ENCODE measurements around the gene SLC6A20.

The SLC6A20 gene

DNA sequence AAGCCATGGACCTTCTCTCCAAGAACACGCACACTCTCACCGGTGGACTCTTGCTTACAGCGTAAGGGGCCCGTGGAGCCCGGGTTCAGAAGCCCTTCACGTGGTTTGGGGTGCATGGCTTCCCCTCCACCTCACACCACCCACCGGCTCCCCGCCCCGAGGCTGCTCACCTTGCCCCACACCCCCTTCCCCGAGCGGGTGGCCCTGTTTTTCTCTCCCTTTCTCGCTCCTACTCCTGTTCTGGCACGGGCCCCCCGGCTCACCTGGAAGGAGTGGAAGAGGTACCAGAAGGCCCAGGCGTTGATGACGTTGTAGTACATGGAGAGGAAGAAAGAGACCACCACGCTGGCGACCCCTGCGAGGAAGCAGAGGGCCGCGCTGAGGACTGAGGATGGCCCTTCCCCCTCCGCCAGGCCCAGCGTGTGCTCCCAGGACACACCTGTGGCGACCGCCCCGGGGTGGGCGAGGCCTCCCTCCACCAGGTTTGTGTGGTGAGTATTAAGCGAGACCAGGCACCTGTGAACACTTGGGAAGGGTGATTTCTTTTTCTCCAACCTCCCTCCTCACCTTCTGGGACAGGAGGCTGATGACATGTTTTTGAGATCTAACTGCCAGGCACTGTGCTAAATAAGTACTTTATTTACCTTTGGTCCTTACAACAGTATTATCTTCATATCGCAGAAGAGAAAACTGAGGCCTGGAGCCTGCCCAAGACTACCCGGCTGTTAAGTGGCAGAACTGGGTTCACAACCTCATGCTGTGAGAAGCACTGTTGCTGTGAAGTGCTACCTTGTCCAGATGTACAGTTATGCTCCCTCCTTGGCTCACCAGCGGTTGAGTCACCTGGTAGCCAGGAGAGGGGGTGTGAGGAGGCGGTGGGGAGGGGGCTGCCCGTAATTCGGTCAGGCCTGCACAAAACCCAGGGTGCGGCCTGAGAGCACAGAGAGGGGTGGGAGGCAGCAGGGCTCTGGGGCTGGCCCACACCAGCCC is 16.3 kb downstream of the SLC6A20 start:
- no peak for DNase-seq (ENCODE audit: low read depth in 2 of 2)

DNA sequence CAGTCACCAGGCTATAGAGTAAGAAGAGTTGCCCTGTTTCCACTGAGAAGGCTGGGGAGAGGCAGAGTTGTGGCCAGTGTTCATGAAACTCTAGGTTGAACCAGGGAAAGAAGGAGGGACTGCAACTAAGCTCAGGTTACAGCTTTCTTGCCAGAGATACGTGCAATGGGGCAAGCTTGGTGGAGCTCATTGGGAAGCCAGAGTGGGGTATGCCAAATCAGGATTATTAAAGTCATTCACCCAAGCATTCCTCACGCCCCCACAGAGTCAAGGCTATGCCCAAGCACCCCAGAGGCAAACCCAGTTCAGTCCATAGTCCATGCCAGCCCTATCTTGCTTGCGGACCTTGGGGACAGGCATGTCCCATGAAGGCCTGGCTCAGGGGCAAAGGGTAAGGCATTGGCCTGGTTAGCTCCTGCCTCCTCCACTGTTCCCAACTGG is 17.6 kb downstream of the SLC6A20 start:
- DNase-seq (ENCODE audit: low read depth in 2 of 2): no peak

DNA sequence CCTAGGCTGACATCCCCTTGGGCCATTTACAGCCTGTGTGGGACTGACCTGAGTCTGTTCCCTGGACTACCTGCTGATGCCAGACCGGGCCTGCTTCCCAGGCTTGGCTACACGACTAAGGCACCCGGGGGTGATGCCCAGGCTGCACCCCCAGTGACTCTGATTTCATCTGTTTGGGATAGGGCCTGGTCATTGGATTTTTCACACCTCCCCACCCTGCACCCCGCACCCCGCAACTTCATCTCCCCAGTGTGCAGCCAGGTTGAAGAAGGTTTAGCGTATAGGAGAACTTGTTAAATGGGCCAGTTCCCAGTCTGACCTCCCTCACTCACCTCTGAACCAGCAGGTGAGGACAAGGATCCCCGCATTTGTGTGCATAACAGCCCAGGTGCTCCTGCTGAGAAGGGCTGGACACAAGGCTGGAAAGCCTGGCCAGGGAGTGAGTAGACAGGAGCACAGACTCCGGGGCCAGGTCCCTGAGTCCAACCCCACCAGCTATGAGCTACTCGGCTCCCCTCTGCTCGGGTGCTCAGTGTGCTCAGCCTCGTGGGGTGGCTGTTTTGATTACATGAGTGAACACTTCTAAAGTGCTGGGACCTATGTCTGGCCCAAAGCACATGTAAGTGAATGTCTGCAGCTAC is 18.5 kb downstream of the SLC6A20 start:
- no peak for DNase-seq (ENCODE audit: low read depth in 2 of 2)

DNA sequence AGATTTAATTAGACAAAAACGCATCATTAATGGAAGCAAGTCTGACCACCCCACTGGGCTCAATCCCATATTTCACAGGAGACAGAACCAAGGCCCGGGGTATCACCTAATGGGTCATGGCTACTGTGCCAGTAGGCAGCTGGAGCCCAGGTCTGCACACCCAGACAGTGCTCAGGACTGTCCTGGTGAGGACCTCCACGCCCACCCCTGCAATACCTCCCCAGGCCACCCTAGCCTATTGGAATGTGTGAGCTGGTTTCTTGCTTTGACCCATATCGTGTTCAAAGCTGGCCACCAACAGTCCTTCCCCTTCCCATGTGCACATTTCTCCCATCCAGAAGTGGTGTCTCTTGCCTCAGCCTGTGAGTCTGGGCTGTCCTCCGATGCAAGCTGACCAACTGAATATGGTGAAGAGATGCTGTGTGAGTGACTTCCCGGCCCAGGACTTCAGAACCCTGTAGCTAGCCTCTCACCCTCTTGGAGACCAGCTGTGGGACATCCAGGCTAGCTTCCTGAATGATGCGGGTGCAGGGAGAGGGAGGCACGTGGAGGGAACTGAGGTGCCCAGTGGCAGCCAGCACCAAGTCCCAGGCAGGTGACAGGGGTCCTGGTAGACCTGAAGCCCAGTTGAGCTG is 19.1 kb downstream of the SLC6A20 start:
- no peak for DNase-seq (ENCODE audit: low read depth in 2 of 2)

DNA sequence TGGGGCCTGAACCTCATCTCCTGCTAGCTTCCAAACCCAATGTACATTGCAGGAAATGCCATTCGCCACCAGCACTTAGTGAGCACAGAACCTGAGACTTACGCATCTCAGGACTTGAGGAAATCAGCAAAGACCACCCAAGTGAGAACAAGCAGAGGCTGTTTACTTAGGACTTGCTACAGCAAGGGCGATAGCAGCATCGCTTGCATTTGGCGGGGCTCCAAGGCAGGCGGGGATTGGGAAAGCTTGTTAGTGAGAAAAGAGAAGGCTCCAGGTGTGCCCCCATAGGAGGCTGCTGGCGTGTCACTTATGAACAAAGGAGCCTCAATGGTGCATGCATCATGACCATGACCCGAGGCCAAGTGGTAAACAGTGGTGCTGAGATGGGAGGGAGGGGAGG is 19.7 kb downstream of the SLC6A20 start:
- DNase-seq (ENCODE audit: low read depth in 2 of 2): no peak

DNA sequence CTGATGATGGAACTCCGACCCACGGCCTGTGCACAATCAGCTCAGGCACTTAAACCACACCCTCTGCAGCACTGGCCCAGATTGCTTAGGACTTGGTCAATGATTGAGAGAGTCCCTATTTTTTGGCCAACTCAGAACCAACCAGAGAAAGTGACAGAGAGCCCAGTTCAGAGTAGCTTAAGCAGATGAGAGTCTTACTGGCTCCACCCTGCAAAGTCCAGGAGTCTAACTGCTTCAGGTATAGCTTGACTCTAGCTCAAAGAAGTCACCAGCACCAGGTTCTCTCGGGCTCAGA is 20.1 kb downstream of the SLC6A20 start:
- no peak for DNase-seq (ENCODE audit: low read depth in 2 of 2)

DNA sequence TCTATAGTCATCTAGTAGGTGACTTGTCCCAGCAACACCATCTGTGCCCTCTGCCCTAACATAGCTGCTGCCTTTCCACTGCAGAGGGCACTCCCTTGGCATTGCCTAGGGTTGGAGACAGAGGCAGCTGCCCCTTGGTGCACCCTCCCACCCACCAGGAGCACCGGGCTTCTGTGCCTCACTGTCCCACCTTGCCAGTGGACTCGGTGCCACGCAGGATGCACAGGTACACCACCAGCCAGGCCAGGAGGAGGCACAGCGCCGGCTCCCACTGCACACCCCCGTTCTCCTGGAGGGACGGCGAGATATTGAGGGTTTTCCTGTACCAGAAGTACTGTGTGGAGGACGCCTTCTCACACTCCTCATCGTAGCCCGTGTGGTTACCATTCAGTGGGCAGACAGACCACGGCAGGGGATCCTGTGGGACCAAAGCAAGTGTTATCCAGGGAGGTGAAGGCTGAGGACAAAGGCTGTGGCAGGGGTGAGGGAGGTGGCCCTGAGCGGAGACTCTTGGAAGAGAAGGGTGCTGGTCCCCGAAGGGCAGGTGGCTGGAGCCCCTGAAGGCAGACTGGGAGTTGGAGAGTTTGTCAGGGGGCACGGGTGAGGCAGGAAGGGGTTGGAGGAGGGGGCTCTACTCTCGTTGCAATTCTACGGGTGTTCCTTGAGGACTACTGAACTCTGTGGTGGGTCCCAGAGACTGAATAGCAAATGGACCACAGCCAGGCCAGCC is 20.6 kb downstream of the SLC6A20 start:
- DNase-seq (ENCODE audit: low read depth in 2 of 2): no peak

DNA sequence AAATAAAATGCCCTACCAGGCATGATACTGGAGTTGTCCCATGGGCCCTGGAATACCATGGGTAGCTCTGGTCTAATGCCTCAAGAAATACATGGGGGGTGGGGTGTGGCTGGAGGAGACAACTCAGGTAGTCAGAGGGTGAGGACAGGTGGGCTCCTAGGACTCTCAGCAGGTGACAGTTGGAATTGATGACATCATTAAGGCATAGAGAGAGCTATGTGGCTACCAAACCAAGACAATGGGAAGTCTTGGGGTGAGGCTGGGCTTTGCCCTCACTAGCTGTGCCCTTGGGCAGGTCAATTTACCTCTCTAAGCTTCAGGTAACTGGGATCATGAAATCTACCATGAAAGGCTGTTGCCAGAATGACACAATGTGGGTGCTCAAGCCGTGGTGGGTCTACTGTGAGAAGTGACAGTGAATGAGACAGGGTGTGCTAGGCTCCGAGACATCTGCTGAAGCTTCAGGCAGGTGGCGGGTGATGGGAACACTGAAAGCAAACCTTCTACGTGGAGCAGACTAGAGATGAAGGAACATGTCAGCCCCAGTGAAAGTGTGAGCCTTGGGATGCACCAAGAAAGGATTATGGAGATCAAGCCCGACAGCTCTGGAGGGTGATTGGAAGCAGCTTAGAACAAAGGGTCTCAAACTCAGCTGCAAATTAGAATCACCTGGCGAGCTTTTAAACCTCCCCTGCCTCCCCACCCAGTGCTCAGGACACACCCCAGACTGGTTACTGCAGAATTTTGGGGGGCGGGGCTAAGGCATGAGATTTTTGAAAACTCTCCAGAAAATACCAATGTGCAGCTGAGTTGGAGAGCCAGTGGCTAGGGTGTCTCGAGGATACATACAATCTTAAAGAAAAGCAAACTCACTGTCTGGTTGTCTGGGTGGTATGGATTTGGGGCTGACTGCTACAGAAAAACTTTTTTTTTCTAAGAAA is 21.5 kb downstream of the SLC6A20 start:
- no peak for DNase-seq (ENCODE audit: low read depth in 2 of 2)

DNA sequence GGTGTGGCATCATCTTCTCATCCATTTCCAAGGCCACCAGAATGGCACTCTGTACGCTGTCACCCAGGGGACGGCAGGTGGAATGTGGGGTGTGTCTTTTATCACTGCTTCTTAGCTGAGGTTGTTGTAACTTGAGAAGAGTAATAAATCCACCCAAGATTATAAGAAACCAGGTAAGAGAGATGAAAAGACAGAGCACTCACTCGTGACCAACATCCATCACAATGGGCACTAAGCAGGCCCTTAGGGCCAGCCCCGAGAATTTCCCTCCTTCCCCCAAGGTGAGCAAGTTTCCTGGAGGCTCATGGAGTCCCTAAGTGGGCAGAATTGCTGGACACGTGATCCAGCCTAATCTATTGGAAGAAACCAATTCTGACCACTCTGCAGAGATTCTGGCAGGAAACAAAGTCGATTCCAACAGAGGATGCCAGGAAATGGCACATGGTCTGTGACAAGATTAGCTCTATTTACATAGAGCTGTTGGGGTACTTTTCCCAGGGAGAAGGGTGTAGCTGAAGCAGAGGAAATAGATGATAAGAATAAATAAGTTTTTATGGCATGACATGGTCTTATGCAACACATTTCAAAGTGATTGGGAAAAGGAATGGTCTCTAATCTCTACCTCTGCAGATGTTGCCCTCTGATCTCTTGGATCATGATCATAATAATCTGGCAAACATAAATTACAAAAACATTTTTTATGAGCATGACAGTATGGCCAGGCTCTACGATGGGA is 22.5 kb downstream of the SLC6A20 start:
- no peak for DNase-seq (ENCODE audit: low read depth in 2 of 2)

DNA sequence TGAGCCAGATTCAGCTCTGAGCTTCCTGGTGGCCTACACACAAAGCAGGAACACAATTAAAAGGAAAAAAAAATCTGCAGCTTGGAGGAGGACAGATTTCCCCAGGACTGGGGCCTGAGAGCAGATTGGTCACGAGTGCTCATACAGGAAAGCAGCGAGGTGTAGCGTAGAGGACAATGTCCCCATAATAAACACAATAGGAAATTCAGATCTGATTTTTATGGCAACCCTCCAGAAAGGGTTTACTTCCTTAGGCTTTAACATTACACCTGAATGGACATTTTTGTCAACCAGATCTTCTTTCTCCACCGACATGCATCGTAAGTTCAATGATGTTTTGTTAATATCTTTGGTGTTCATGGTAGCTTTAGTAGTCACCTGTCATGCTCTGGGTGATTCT is 23.3 kb downstream of the SLC6A20 start:
- DNase-seq (ENCODE audit: low read depth in 2 of 2): no peak

DNA sequence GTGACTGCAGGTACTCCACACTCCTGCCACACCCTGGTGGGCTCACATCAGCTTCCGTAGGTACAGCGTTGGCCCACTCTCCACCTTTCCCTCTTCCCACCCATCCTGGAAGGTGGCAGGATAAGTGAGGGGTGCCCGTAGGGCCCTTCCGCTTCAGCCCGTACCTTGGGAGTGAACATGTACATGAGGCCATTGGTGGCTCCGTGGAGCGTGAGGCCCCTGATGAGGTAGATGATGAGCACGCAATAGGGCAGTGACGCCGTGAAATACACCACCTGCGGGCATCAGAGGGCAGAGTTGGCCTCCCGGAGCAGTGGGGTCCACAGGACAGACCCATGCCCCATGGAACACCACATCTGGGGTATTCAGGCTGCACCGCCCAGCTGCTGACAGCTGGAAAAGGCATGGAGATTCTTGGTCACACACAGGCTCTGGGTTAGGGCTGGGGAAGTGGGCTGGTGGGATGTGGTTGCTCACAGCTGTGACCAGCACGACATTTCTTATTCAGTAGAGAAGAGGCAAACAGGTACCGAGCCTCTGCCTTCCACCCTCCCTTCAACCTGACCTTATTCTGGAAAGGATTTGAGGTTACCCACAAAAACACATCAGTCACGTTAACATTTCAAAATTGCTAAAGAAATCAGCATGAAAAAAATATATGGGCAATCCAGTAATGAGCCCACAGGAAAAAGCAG is 23.8 kb downstream of the SLC6A20 start:
- DNase-seq (ENCODE audit: low read depth in 2 of 2): no peak

DNA sequence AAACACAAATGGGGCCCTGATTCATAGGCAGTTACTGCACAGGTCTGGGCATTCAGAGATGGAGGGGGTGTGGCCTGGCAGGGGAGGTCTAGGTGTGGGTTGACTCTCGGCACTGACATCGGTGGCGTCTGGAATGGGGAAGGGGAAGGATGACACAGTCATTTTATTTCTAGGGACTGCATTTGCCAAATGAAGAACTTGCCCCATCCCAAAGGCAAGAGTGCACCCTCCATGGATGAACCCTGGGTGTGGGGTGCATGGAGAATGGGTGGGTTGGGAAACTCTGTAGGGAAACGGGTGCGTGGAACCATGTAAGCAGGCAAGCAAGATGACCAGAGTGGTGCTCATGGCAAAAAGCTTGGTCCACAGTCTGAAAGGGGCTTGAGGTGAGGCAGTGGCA is 24.5 kb downstream of the SLC6A20 start:
- DNase-seq (ENCODE audit: low read depth in 2 of 2): no peak

DNA sequence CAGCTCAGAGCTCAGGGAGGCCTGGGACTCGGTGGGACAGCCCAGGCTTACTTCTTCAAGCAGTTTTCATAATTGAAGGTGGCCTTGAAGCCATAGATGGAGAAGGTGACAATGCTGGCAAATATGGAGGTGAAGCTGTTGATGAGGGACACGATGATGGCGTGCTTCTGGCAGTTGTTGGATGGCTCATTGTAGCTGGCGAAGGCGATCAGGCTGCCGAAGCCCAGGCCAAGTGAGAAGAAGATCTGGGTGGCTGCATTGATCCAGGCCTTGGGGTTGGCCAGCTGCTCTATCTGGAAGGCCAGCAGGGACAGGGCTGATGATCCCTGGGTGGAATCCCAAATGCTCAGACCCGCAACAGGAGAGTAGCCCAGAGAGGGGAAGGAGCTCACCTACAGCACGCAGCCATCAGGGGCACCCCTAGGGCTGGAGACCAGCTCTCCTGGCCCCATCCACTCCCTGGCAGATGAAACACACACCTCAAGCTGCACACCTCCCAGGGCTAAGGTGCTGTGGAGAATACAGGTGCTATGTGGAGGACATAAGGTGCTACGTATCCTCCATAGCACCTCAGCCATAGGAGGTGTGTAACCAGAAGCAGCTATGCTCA is 25.1 kb downstream of the SLC6A20 start:
- DNase-seq (ENCODE audit: low read depth in 2 of 2): no peak

DNA sequence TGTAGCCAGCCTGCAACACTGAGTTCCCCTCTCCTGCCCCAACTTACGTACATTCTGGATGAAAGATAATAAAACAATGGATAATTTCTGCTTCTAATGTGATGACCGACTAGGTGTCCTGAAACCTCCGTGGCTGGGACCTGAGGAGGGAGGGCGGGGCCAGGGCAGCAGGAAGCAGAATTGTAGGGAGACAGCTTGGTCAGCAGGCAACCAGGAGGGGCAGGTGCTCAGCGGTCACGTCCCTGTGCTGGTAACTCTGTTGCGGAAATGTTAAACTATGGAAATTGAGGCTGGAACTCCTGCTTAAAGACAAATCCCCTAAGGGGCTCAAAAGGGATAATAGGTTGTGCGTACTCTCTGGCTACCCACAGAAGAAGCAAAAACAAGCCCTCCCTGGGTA is 30.4 kb downstream of the SLC6A20 start:
- DNase-seq (ENCODE audit: low read depth in 2 of 2): no peak

DNA sequence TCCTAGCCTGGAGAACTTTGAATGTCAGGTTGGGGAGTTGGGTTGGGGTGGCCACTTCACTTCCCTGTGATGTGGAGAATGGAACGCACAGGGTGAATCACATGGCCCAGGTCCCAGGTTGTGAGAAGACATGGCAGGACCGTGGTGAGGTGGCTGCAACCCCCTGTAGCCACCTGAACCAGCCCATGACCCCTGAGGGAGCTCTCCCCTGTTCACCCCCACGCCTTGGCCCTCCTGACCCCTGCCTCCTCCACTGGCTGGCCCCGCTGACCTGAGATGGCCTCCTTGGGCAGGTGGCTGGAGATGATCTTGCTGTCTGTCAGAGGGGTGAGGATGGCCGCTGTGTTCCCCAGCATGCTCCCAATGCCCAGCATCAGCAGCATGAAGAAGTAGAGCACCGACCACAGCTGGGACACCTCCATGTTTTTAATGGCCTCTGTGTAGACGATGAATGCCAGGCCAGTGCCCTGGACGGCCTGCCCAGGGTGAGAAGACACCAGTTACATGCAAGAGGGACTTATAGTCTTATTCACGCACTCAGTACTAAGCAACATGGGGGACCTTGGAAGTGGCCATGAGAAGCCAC is 31.0 kb downstream of the SLC6A20 start:
- DNase-seq (ENCODE audit: low read depth in 2 of 2): no peak

DNA sequence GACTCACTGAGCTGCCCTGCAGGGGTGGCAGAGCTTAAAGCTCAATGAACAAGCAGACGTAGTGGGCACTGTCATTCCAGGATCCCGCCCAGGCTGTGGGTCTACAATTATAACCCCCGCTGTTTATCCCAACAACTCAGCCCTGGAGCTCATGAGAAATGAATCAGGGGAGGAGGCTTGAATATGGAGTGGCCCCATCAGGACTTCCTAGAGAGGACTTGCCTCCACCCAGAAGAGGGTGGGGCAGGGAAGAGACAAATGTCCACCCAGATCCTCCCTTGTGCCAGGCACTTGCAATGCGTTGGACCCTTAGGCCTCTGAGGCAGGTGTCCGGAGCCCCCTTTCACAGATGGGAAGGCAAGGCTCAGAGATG is 33.0 kb downstream of the SLC6A20 start:
- DNase-seq (ENCODE audit: low read depth in 2 of 2): no peak

DNA sequence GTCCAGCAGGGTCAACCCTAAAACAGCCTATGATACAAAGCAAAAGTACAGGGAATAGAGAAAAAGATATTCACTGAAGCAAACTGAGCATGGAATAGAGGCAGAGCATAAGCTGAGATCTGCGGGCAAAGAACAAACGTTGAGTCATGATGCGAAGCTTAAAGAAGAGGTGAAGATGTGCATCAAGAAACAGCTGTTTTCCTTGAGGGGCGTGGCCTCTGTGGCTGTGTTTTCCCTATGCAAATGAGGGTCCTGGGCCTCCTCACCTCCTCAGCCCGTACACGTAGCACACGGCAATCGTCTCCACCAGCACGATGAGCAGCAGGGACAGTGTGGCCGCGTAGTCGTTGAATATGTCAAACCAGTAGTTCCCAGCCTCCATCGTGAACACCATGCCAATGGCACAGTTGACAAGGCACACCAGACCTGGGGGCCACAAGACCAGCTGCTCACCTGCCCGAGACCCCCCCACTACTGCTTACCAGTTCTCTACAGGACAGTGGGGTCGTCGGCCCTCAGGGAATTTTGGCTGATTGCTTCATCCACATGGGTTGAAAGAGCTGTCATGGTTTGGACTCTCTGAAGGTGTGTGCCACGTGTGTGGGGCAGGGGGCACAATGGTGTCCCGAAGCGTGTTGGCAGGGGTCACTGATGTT is 33.6 kb downstream of the SLC6A20 start:
- DNase-seq (ENCODE audit: low read depth in 2 of 2): no peak

DNA sequence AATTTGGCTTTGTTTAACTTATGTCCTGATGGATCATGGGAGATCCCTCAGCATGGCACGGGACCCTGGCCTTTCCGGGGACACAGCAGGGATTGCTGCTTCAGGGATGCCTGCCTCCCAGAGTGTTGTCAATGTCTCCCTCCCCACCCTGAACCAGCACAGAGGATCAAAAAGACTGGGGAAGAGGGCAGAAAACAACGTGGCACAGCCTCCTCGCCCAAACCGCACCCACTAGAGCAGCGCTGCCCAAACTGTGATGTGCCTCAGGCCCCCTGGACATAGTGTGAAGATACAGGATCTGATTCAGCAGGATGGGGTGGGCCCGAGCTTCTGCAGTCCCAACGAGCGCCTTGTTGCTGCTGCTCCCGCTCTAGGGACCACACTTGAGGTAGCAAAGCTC is 34.5 kb downstream of the SLC6A20 start:
- DNase-seq (ENCODE audit: low read depth in 2 of 2): no peak

All from stimulated activated CD8-positive, alpha-beta memory T cell treated with anti-CD3 and anti-CD28 coated beads, Interleukin-2, amount 100 ng/mL, for 1 hour (primary cell).